ENCODE measurements around the gene DISP3.

DISP3 gene

GRCh38 chr1:11487196-11487751 lies 8.3 kb downstream of the DISP3 start:
- no peak for DNase-seq (ENCODE audit: low read depth)

GRCh38 chr1:11488201-11488770 lies 9.3 kb downstream of the DISP3 start:
- no peak for DNase-seq (ENCODE audit: low read depth)

DNA sequence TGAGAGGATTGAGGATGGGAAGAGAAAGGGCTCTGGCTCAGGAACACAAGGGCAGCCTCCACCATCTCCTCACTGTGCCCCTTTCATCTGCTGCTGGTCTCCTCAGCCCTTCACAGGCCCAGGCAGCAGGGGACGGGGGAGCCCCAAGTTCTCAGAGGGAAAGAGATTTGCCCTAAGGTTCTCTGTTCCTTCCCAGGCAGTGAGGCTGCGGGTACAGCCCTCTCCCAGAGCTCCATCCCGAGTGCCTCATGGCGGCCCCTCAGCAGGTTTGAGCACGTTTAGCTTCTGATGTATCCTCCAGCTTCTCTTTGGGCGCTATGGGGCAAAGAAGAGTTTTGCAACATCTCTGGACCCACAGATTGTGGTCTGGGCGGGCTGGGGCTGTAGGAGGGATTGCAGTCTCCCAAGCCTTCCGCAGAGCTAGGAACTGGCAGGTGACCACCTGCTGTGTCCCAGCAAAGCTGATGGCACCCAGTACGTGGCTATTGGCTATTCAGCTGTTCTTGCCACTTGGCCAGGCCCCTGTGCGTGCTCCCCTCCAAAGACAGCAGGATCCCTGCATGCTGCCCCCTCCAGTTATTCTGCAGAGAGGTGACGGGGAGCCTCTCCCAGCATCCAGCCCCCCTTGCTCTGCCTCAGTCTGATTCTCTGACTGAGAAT lies 10.1 kb downstream of the DISP3 start:
- DNase-seq (ENCODE audit: low read depth): no peak

DNA sequence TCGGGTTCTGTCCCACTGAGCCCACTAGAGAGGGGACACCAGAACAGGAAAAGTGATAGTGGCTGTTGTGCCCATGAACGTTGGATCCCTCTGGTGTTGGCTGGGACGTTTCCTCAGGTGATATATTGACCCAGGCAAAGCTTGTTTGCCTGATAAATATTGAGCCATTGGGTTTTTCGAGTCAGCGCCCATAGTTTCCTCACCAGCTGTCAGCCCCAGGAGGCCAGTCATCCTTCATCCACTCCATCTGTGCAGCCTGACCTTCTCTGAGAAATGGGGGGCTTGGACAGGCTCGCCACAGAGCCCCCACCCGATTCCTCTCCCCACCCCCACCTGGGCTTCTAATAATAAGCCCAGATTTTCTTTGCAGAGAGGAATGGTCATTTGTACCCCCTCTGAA lies 13.3 kb downstream of the DISP3 start:
- DNase-seq (ENCODE audit: low read depth): no peak

DNA sequence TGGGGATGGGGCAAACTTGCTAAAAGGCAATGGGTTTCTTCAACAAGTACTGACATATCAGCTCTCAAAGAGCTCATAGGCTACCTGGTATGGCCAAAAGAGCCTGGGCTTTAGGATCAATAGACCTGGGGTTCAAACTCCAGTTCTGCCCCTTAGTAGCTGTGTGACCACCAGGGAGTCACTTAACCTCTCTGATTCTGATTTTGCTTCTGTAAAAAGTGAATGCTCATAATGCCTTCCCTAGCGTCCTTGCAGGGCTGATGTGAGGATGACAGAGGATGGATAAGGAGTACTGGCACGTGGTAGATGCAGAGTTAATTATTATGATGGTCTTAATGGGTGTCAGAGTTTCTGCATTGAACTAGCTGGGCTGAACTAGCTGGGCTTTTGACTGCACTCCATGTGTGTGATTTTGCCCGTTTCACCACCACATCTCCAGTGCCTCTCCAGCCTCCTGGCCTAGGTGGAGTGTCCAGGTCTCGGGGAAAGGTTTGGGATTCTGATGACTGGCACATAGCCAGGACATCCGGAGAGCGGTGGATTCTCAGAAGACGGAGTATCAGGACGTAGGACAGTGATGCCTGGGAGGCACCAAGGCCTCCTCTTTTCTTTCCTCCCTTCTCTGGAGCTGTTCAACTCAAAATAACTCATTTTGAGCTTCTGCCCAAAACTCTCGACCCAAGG lies 15.2 kb downstream of the DISP3 start:
- no peak for DNase-seq (ENCODE audit: low read depth)

DNA sequence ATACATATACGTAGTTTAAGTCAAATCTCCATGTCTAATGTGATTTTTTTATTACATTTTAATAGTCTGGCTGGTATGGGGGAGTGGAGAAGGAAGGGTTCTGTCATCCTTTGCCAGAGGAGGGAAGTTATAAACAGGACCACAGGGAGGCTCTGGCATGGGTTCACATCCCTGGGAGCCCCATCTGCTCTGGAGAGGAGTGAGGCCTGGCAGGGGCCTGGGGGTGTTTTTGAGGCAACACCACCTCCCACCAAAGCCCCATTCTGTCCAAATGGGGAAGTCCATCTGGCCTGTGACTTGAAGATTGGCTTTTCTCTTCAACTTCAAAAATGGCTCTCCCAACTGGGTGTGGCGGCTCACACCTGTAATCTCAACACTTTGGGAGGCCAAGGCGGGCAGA lies 15.8 kb downstream of the DISP3 start:
- DNase-seq (ENCODE audit: low read depth): no peak

DNA sequence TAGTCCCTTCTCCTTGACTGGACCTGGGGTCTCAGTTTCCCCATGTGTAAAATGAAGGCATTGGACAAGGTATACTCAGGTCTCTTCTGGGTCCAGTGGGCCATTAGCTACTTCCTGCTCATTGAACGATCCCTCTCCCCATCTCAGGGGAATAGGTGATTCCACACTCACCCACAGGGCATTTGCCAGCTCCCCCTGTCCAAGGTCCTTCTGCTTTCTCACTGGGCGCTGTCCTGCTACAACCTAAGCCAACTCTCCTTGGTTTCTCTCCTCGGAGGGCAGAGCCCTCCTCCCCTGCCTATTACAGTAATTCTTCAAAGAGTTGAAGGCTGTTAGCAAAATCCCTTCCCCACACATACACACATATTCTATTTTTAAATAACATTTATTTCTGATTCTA lies 16.6 kb downstream of the DISP3 start:
- DNase-seq (ENCODE audit: low read depth): no peak

- DNase-seq (ENCODE audit: low read depth): no peak
Measured at GRCh38 chr1:11496551-11497080, 17.7 kb downstream of the DISP3 start.

- no peak for DNase-seq (ENCODE audit: low read depth)
Measured at GRCh38 chr1:11498956-11499594, 20.1 kb downstream of the DISP3 start.

GRCh38 chr1:11499601-11500331 lies 20.8 kb downstream of the DISP3 start:
- no peak for DNase-seq (ENCODE audit: low read depth)

GRCh38 chr1:11500881-11501280 lies 21.9 kb downstream of the DISP3 start:
- no peak for DNase-seq (ENCODE audit: low read depth)

- DNase-seq (ENCODE audit: low read depth): no peak
Measured at GRCh38 chr1:11501491-11501897, 22.5 kb downstream of the DISP3 start.

DNA sequence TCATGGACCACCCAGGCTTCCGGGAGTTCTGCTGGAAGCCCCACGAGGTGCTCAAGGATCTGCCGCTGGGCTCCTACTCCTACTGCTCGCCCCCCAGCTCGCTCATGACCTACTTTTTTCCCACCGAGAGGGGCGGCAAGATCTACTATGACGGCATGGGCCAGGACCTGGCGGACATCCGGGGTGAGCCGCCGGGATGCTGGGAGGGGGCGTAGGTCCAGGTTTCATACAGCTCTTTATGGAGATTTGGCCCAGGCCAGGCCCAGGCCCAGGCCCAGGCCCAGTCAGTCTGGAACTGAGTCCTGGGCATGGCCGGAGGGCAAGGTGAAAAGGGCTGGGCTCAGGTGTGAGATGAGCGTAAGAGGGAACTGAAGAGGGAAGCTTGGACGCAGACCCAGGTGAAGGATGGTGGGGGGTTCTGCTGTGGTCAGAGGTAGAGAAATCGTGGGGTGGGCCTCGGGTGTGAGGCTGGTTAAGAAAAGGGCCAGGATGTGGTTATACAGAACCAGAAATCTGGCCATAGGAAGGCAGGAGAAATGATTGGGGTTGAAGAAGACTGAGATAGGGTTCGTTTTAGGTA lies 23.0 kb downstream of the DISP3 start:
- no peak for DNase-seq (ENCODE audit: low read depth)

GRCh38 chr1:11502516-11502915 lies 23.6 kb downstream of the DISP3 start:
- no peak for DNase-seq (ENCODE audit: low read depth)

GRCh38 chr1:11504599-11504998 lies 25.6 kb downstream of the DISP3 start:
- DNase-seq (ENCODE audit: low read depth): no peak

- no peak for DNase-seq (ENCODE audit: low read depth)
Measured at GRCh38 chr1:11505591-11506538, 26.9 kb downstream of the DISP3 start.

GRCh38 chr1:11507309-11507708 lies 28.4 kb downstream of the DISP3 start:
- no peak for DNase-seq (ENCODE audit: low read depth)

DNA sequence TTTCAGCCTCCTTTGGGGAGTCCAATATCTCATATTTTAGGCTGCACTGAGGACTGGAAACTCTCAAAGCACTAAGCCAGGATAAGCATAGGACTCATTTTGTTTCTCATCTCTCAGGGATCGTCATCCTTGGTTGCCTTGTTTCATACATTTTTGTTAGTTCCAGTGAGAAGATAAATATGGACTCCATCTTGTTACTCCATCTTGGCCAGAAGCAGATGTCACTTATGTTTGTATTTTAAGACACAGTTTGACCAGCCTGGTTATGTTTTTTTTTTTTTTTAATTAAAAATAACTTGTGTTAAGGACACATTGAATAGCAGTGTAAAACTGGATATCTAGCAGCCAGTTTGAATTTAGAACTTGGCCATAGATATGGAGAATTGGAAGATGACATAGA lies 34.7 kb downstream of the DISP3 start:
- DNase-seq (ENCODE audit: low read depth): no peak

DNA sequence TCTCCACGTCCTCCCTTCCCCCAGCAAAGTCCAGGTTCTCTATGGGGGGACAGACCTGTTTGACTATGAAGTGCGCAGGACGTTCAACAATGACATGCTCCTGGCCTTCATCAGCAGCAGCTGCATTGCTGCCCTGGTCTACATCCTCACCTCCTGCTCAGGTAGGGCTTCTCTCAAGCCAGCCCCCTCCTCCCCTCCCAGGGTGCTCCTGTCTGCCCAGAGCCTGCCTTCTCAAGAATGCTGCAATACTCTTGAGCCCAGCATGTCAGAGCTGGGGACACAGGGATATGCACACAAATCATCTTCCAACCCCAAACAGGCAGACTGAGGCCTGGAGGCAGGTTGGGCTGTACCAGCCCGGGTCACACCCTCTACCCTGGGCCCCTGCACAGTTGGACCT lies 35.4 kb downstream of the DISP3 start:
- DNase-seq (ENCODE audit: low read depth): no peak
